Rectal smooth muscle tissue (tissue), 1 donor: Measurements from ENCODE around the gene NRN1.
"Not testable (repeated sequence)": the region's sequence is repeated elsewhere in the genome, so short reads cannot be mapped to it uniquely, and the experiment has no call there.

Source experiments
- H3K27ac ChIP-seq: one replicate; pipeline ENCODE4 v1.7.0; 2013; ENCODE audit warnings: low read depth, low read length, inconsistent platforms
- H3K27me3 ChIP-seq: one replicate; pipeline ENCODE4 v1.7.0; 2013; ENCODE audit warnings: low read length; ENCODE audit not compliant: control insufficient read depth, insufficient read depth
- H3K36me3 ChIP-seq: one replicate; pipeline ENCODE4 v1.7.0; 2013; ENCODE audit warnings: low read length; ENCODE audit not compliant: control insufficient read depth, insufficient read depth
- H3K4me1 ChIP-seq: one replicate; pipeline ENCODE4 v1.7.0; 2013; ENCODE audit warnings: low read length; ENCODE audit not compliant: control insufficient read depth, insufficient read depth
- H3K4me3 ChIP-seq: one replicate; pipeline ENCODE4 v1.7.0; 2013; ENCODE audit warnings: low read length
- H3K9ac ChIP-seq: one replicate; pipeline ENCODE4 v1.7.0; 2013; ENCODE audit warnings: low read length

NRN1 gene

DNA sequence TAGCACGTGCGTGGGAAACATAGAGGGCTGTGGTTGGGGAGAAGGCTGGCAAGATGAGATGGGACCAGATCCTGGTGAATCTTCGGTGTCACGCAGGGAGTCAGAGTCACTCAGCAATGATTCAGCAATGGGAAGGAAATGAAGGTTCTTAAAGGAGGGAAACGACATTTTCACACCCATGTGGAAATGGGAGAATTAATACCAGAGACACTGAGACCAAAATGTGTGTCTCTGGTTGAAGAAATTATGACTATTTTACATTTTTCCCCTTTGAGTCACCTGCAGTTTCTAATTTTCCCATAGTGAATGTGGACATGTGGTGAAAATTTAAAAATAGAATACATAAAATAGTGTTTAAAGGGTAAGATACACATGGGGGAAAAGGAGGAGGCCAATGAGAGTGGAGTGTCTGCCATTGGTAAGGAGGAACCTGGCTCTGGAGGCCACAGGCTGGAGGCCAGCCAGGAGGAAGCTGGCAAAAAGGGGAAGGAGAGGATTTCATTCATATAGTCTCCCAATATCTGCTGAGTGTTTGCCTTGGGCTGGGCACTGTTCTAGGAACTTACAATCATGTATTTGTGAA lies 17.5 kb downstream of the NRN1 start:
- no peak overlapping the region for H3K4me3 ChIP-seq

DNA sequence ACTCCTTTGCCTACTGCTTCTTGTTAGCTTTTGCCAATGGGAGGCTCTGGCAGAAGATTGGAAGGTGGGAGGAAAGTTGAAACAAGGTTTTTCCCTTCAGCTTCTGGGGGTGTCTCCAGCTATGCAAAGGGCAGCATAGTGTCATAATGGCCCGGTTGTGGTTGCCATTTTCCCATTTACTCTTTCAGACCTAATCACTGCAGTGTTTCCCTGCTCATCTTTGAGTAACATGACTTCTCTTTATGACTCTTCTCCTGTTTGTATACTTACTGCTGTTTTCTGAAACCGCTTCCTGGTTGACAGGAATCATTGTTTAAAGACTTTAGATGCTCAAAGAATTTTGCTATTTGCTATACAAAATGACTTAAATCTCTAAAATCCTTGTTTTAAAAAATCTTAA lies 19.9 kb downstream of the NRN1 start:
- Histone ChIP-seq H3K4me3 (no peak overlapping the region), H3K9ac (no peak overlapping the region), H3K27ac (no peak overlapping the region), H3K36me3 (no peaks in the 10 kb centered on the region), H3K4me1 (no peaks in the 10 kb centered on the region), H3K27me3 (no peaks in the 10 kb centered on the region)

More for the DNA sequence above, 17.5 kb downstream of the NRN1 start:
- Histone ChIP-seq H3K27ac (no peak overlapping the region), H3K36me3 (no peaks in the 10 kb centered on the region), H3K9ac (no peak overlapping the region), H3K27me3 (peaks cover 14% of the 10 kb centered on the region), H3K4me1 (no peaks in the 10 kb centered on the region)

DNA sequence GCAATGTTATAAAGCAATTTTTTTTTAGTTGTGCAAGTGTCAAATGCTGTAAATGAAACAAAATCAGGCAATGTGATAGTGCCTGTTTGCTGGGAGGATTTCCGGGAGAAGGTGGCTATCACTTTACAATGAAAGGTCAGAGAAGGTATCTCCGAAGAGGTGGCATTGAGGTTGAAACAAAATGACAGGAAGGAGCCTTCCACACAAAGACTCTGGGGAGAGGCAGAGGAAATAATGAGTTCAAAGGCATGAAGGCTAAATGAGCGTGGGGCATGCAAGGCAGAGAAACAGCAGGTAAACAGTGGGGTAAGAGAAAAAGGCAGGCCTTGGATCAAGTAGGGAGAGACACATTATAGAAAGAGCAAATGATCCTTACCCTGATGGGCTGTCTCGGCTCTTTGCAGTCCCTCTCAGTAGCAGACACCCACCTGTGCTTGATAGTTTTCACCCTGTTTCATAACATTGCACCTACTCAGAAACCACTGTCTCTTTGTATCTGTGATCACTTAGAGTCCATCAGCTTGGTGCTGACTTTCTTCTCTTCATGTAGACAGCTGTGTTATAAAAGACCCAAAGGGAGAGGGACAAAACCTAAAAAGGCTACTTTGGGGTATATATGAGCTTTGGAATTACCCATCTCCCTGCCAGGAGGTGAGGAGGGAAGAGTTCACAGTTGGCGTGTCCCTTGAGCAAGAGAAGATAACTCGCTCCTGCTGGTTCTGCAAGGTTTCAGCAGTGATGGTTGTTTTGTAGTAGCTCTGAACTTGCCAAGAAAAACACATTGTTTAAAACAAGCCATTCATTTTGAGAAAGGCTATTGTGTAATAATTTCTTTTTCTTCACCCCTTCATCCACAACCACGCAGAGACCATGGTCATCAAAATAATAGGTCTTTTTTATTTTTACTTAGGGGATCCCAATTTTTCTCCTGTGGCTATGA lies 22.3 kb downstream of the NRN1 start:
- no peaks in the 10 kb centered on the region for H3K4me1 ChIP-seq
- H3K27ac ChIP-seq: no peak overlapping the region
- no peak overlapping the region for H3K4me3 ChIP-seq
- H3K9ac ChIP-seq: no peak overlapping the region
- H3K36me3 ChIP-seq: no peaks in the 10 kb centered on the region
- no peaks in the 10 kb centered on the region for H3K27me3 ChIP-seq

DNA sequence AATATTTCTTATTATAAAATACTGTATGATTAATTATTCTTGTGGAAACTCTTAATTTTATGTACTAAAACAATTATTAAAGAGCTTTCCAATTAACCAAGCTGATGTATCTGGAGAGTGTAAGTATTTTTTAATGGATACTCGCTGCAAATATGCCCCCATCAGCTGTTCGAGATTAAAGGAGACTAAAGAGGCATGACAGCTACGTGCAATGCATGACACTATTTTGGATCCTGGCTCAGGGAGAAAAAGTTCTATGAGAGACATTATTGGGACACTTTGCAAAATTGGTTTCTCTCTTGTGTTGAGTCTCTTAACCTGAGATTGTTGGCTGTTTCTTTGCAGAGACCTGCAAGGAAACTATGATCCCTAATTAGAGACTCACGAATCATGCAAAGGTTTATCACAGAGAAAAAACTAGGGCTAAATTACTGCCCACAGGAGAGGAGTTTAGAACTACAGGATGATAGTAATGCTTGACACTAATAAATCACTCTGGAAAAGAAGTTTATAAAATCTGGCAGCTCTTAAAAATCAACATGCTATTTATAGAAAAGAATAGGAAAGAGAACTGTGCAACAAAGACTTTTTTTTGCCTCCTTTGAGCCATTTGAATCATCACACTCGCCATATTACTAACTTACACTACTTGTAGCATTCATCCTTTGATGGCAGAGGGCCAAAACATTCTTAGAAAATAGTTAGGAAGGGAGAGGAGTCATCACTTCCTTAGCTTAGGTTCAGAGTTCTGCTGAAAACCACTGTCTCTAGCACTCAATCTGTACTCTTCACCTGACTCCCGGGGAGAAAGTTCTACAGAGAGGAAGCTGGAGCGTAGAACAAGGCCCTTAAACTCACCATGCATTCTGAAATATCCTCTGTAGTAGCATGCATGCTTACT lies 25.3 kb downstream of the NRN1 start:
- H3K4me1 ChIP-seq: no peaks in the 10 kb centered on the region
- H3K27ac ChIP-seq: no peak overlapping the region
- H3K9ac ChIP-seq: no peak overlapping the region
- no peaks in the 10 kb centered on the region for H3K27me3 ChIP-seq
- no peaks in the 10 kb centered on the region for H3K36me3 ChIP-seq
- H3K4me3 ChIP-seq: no peak overlapping the region

DNA sequence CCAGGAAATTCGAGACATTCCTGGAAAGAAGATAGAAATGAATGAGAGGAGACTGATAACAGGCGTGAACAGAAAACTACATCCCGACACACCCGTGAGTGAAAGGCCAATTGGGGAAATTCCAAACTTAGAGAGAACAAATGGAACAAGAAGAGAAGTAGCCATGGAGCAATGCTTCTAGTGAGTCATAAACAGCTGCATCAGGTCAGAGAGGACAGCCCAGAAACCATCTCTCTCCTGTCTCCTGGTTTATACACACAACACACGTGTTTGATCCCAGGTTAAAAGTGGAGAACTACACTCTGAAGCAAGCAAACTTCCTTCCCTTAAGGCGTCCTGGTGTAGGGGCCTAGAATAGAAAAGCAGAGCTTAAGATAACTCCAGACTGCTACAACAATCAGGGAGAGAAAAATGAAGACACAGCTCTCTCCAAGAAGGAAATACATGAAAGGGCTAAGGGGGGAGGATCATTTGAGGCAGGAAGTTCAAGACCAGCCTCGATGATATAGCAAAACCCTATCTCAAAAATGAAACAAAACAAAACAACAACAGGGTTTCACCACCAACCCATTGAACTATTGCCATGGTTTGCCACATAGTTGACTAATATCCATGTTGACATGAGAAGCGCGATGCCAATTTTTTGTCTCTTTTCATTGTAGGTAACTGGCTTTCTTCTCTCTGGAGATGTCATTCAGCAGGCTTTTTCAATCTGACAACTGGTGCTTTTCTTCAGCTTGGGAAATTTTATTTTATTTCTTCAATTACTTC lies 26.9 kb downstream of the NRN1 start:
- Histone ChIP-seq H3K27me3 (no peaks in the 10 kb centered on the region), H3K9ac (no peak overlapping the region), H3K4me3 (no peak overlapping the region), H3K36me3 (no peaks in the 10 kb centered on the region), H3K4me1 (no peaks in the 10 kb centered on the region), H3K27ac (no peak overlapping the region)

DNA sequence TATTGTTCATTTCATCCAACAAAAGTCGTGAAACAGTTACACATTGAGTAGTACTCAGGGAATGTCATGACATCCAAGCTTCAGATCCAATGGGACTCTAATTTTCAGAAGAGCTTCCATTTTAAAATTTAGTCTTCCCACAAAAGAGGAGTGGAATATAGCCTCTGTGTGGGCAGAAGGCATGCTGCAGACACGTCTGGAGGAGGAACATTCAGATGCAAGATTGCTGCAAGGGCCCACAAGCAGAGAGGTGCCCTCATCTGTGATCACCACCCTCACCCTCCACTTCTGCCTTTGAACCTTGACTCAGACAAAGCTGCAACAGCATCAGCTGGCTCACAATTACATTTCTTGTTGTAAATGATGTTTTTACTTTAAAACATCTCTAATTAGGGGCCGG lies 29.9 kb downstream of the NRN1 start:
- H3K36me3 ChIP-seq: no peaks in the 10 kb centered on the region
- H3K27me3 ChIP-seq: no peaks in the 10 kb centered on the region
- H3K4me1 ChIP-seq: no peaks in the 10 kb centered on the region
- no peak overlapping the region for H3K9ac ChIP-seq
- no peak overlapping the region for H3K27ac ChIP-seq
- no peak overlapping the region for H3K4me3 ChIP-seq

DNA sequence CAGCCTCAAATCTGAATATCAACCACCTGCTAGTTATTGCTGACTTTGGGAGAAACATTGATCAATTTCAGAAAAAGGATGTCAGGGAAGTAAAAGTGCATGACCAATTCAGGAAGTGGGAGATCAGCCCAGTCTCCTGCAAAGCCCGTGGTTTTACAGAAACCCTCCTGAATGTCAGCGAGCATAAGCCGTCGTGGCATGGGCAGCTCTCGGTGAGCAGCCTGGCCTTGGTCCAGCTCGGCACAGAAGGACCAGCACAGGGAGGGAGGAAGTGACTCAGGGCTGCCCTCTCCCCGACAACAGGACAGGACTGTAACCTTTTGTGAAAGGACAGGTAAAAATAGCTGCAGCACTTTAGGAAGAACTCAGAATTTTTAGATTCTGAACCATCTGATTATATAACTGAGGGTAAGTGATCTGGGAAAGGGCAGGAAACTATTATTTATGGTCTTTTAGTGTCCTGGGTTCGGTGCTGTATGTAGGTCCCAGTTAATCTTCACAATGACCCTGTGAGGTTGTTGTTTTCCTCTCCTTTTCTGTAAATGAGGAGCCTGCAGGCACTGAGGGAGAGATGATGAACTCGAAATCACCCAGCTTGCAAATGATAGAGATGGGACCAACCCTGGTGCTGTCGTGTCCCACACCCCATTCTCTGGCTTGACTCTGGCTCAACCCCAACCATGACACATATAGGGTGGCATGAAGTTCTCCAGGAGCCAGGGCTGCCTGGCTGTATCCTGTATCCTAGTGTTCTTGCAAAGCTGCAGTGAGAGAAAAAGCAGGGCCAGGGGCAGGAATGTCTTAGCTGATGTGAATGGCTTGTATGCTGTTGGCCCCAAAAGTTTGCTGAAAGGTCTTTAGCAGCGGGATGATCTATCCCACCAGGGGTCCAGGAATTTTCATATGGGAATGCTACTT lies 37.6 kb downstream of the NRN1 start:
- Histone ChIP-seq H3K4me3 (no peak overlapping the region), H3K27ac (no peak overlapping the region), H3K4me1 (peaks cover 2% of the 10 kb centered on the region), H3K9ac (no peak overlapping the region), H3K27me3 (no peaks in the 10 kb centered on the region), H3K36me3 (no peaks in the 10 kb centered on the region)

DNA sequence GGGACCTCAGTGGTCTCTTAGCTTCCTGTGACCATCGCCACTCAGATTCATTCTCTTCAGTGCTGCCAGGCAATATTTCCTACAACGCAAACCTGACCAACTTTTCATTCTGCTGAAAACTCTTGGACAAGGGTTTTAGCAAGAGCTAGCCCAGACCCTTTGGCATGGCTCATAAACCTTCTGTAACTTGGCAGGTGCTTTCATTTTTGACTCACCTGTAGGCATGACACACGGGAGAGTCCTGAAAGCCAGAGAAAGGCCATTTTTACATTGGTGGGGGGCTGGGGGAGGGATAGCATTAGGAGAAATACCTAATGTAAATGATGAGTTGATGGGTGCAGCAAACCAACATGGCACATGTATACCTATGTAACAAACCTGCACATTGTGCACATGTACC lies 38.7 kb downstream of the NRN1 start:
- not testable (repeated sequence) for H3K9ac ChIP-seq, H3K4me3 ChIP-seq, H3K27me3 ChIP-seq, H3K4me1 ChIP-seq, H3K36me3 ChIP-seq, H3K27ac ChIP-seq

DNA sequence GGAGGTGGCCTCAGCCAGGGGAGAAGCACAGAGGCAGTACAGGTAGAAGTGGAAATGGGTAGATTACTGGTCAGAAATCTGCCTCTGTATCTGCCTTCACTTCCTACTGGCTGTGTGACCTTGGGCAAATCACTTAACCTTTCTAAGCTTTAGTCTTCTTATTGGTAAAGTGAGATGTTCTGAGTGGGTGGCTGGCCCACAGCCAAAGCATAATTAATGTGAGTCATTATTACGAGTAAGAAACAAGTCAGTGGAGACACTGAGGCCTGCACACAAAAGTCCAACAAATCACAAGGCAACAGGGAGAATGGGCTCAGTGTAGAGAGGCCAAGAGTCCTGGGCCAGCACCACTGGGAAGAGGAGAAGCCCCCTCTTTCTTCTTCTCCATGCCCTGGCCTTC lies 39.1 kb downstream of the NRN1 start:
- H3K4me3 ChIP-seq: no peak overlapping the region
- H3K4me1 ChIP-seq: peaks cover 2% of the 10 kb centered on the region
- H3K27me3 ChIP-seq: no peaks in the 10 kb centered on the region
- H3K27ac ChIP-seq: no peak overlapping the region
- H3K9ac ChIP-seq: no peak overlapping the region
- no peaks in the 10 kb centered on the region for H3K36me3 ChIP-seq

DNA sequence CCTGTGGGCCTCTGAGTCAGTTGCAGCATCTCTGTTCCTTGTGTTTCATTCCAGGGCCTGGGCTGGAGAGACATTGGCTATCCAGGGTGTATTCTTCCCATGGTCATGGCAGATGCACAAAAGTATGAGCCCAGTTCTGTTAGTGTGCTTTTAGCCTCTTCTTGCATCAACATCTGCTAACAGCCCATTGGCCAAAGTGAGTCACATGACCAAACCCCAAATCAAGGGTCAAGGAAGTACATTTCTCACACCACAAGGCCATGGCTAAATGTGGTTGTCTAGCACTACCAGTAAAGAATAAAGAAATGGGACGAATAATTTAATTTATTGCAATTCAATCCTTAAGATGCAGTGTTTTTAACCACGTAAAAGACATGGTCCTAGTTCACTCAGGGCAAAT lies 43.9 kb downstream of the NRN1 start:
- Histone ChIP-seq H3K36me3 (no peaks in the 10 kb centered on the region), H3K27me3 (no peaks in the 10 kb centered on the region), H3K4me1 (no peaks in the 10 kb centered on the region), H3K27ac (no peak overlapping the region), H3K9ac (no peak overlapping the region), H3K4me3 (no peak overlapping the region)

DNA sequence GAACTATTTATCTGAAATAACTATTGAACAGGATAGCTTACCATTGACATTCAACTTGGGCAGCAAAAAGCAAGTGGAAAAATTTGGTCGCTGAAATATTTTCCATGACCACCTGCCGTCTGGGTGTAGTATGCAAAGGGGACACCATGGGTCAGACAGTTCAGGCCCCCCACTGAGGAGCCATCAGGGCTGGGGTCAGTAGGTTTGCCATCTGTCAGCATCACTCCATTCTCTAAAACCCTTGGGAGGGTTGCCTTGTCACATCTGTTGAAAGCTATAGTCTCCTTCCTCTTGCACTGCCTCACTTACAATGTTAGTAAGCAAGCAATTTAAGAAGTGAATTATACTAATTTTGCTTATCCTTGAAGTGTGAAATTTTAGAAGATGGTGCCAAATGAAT lies 44.9 kb downstream of the NRN1 start:
- H3K27ac ChIP-seq: no peak overlapping the region
- no peak overlapping the region for H3K9ac ChIP-seq
- no peaks in the 10 kb centered on the region for H3K4me1 ChIP-seq
- no peaks in the 10 kb centered on the region for H3K36me3 ChIP-seq
- H3K4me3 ChIP-seq: no peak overlapping the region
- H3K27me3 ChIP-seq: no peaks in the 10 kb centered on the region
